ENCODE measurements around the gene C8B.

C8B gene

GRCh38 chr1:56898005-56898373 lies 67.8 kb downstream of the C8B start:
- H4K20me1 ChIP-seq (ENCODE audit: insufficient read depth), result no peaks in the 10 kb centered on the region
- no peaks in the 10 kb centered on the region for H3K36me3 ChIP-seq (ENCODE audit: insufficient read depth)
- no peak overlapping the region for H3K4me2 ChIP-seq
- H3K79me2 ChIP-seq (ENCODE audit: insufficient read depth, low read depth), result no peaks in the 10 kb centered on the region
- H3K4me1 ChIP-seq (ENCODE audit: low read depth, poor library complexity, severe bottlenecking), result no peaks in the 10 kb centered on the region
- no peak overlapping the region for H3K4me3 ChIP-seq (IDR thresholded peaks at IDR 0.05; ENCODE audit: insufficient read depth, low read depth, low read length)
- TF ChIP-seq CTCF (conservative IDR thresholded peaks at IDR 0.05; ENCODE audit: low read depth, low read length), result no peak
- no peak overlapping the region for H2AFZ ChIP-seq (ENCODE audit: low read depth)
- no peaks in the 10 kb centered on the region for H3K27me3 ChIP-seq (ENCODE audit: insufficient read depth, low read depth)
- H3K9ac ChIP-seq, result no peak overlapping the region
- H3K27ac ChIP-seq, result no peak overlapping the region

GRCh38 chr1:56897150-56898004 lies 68.4 kb downstream of the C8B start:
- Histone ChIP-seq H3K36me3 (ENCODE audit: insufficient read depth) (no peaks in the 10 kb centered on the region), H3K4me1 (ENCODE audit: low read depth, poor library complexity, severe bottlenecking) (no peaks in the 10 kb centered on the region), H2AFZ (ENCODE audit: low read depth) (no peak overlapping the region), H3K79me2 (ENCODE audit: insufficient read depth, low read depth) (no peaks in the 10 kb centered on the region), H3K27ac (no peak overlapping the region), H3K4me3 (IDR thresholded peaks at IDR 0.05; ENCODE audit: insufficient read depth, low read depth, low read length) (no peak overlapping the region), H3K9ac (no peak overlapping the region), H3K27me3 (ENCODE audit: insufficient read depth, low read depth) (no peaks in the 10 kb centered on the region), H4K20me1 (ENCODE audit: insufficient read depth) (no peaks in the 10 kb centered on the region), H3K4me2 (no peak overlapping the region)
- TF ChIP-seq CTCF (conservative IDR thresholded peaks at IDR 0.05; ENCODE audit: low read depth, low read length), result no peak

DNA sequence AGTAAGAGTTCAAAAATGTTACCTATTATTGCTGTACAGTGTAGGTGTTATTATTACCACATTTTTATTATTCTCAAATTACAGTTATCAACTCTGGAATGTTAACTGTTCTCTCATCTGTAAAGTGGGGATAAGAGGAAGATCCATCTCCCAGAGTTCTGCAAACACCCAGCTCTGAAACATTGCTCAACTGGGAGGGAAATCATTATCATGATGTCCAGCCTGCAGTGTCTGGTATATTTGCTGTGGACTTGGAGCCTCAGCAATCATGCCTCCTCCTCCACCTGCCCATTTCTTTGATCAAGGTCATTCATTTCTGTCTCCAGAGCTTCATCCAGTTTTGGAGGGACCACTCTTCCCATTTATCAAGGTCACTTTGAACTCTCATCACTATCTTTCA lies 71.8 kb downstream of the C8B start:
- no peaks in the 10 kb centered on the region for H3K36me3 ChIP-seq (ENCODE audit: insufficient read depth)
- no peak overlapping the region for H3K4me2 ChIP-seq
- H3K4me3 ChIP-seq (IDR thresholded peaks at IDR 0.05; ENCODE audit: insufficient read depth, low read depth, low read length), result no peak overlapping the region
- no peak overlapping the region for H3K9ac ChIP-seq
- H2AFZ ChIP-seq (ENCODE audit: low read depth), result no peak overlapping the region
- no peaks in the 10 kb centered on the region for H3K79me2 ChIP-seq (ENCODE audit: insufficient read depth, low read depth)
- H3K27ac ChIP-seq, result no peak overlapping the region
- no peaks in the 10 kb centered on the region for H3K4me1 ChIP-seq (ENCODE audit: low read depth, poor library complexity, severe bottlenecking)
- no peaks in the 10 kb centered on the region for H4K20me1 ChIP-seq (ENCODE audit: insufficient read depth)
- no peak for TF ChIP-seq CTCF (conservative IDR thresholded peaks at IDR 0.05; ENCODE audit: low read depth, low read length)
- no peaks in the 10 kb centered on the region for H3K27me3 ChIP-seq (ENCODE audit: insufficient read depth, low read depth)

GRCh38 chr1:56890229-56890628 lies 75.6 kb downstream of the C8B start:
- H3K27ac ChIP-seq, result no peak overlapping the region
- no peak overlapping the region for H2AFZ ChIP-seq (ENCODE audit: low read depth)
- H3K27me3 ChIP-seq (ENCODE audit: insufficient read depth, low read depth), result no peaks in the 10 kb centered on the region
- no peak overlapping the region for H3K4me2 ChIP-seq
- no peak for TF ChIP-seq CTCF (conservative IDR thresholded peaks at IDR 0.05; ENCODE audit: low read depth, low read length)
- H3K79me2 ChIP-seq (ENCODE audit: insufficient read depth, low read depth), result no peaks in the 10 kb centered on the region
- H3K36me3 ChIP-seq (ENCODE audit: insufficient read depth), result no peaks in the 10 kb centered on the region
- H3K4me1 ChIP-seq (ENCODE audit: low read depth, poor library complexity, severe bottlenecking), result no peaks in the 10 kb centered on the region
- H3K4me3 ChIP-seq (IDR thresholded peaks at IDR 0.05; ENCODE audit: insufficient read depth, low read depth, low read length), result no peak overlapping the region
- no peaks in the 10 kb centered on the region for H4K20me1 ChIP-seq (ENCODE audit: insufficient read depth)
- no peak overlapping the region for H3K9ac ChIP-seq
